Ovary (tissue), 9 donors: ENCODE data around the gene KIF2C. TPM values are rescaled to one million over a fixed set of nuclear protein-coding genes. Genes with fewer than 3 reads are reported as not detected.

ENCODE experiments used
- DNase-seq, 5 donors: peaks; one replicate each; pipeline ENCODE4 v3.0.0-alpha.2; 2019 to 2020
- H3K27ac ChIP-seq, 2 donors: fragments of 200-600 bp; one replicate each; pipeline versions ENCODE4 v1.5.1 to v1.8.0; 2019 to 2022
- H3K27me3 ChIP-seq: fragments of 200-600 bp; one replicate; pipeline ENCODE4 v1.8.0; 2022
- H3K36me3 ChIP-seq: fragments of 200-600 bp; sonication (generic); one replicate; pipeline ENCODE4 v1.5.1; 2019
- H3K4me1 ChIP-seq: one replicate; pipeline ENCODE4 v1.8.1; 2013; ENCODE audit warnings: mild to moderate bottlenecking, moderate library complexity; ENCODE audit not compliant: insufficient read depth
- H3K4me3 ChIP-seq: fragments of 200-600 bp; sonication (generic); one replicate; pipeline ENCODE4 v1.5.1; 2017
- H3K9me3 ChIP-seq, 2 donors: fragments of 200-600 bp in 1 of 2; sonication (generic) in 1 of 2; one replicate each; pipeline versions ENCODE4 v1.5.1 to v1.8.1; 2013 to 2019; ENCODE audit warnings: mild to moderate bottlenecking in 1 of 2, moderate library complexity in 1 of 2
- EP300 ChIP-seq: sonication (generic); formaldehyde crosslinking; IDR thresholded peaks from one replicate; pipeline ENCODE4 v1.6.1; 2017; ENCODE audit warnings: antibody characterized with exemption
- POLR2A ChIP-seq: fragments of 450-650 bp; IDR thresholded peaks from one replicate; pipeline ENCODE4 v1.6.1; 2017; ENCODE audit warnings: antibody characterized with exemption, mild to moderate bottlenecking, moderate library complexity
- WGBS, 3 donors: extraction: QIAGEN DNeasy Blood & Tissue Kit in 1 of 3; methylation state at CpG; one replicate each; pipeline versions ENCODE4 v1.1.5 to v1.1.7; 2013 to 2017; 5-methylcytosine and 5-hydroxymethylcytosine counted together
- intact Hi-C, 4 donors: fragments of 100-400 bp; cut with DNase I; formaldehyde crosslinking; loops; one replicate each; pipeline versions ENCODE4 v1.11.0 to v1.15.1; 2022 to 2023
- polyA plus RNA-seq, 2 donors: library from polyadenylated mRNA; stranded (reverse); fragments of 200-250 nt in 1 of 2; fragments of 350-450 nt in 1 of 2; fragmentation: Illumina TruSeq in 1 of 2; extraction: RNeasy Lipid Tissue Mini Kit (QIAGEN cat#74804) in 1 of 2; gene quantifications; one replicate each; pipeline ENCODE4 v1.2.3, GENCODE V29; 2013 to 2014
- total RNA-seq, 7 donors: library from RNA; depleted of rRNA in 2 of 7; stranded (reverse); fragments of >200 nt in 2 of 7; fragmentation: NEBNext Ultra II Directional in 3 of 7; extraction: Animal tissue kit (Norgen Biotek cat#: 25700) in 3 of 7; gene quantifications; one replicate each; pipeline versions ENCODE4 v1.1.0 to v1.2.4, GENCODE V29; 2016 to 2023
- TF ChIP-seq, protein P1 (sequence below), 3 donors: fragments of 450-650 bp in 2 of 3; fragments of 200-600 bp in 1 of 3; IDR thresholded peaks; one replicate each; pipeline versions ENCODE4 v1.5.1 to v1.8.0; 2016 to 2022; ENCODE audit warnings: antibody characterized with exemption in 3 of 3, mild to moderate bottlenecking in 1 of 3
- donor health status: DM: no; HTN: no; CAD: no; lungs with moderate emphysema.
- donor health status: DM: no; HTN: no; CAD: no.
- donor health status: Bipolar disorder and iron deficiency.
- donor health status: DM: yes; HTN: yes; CAD: no.
- donor health status: DM: no; HTN: no; CAD: no.
- donor health status: DM: yes; HTN: yes; CAD: no.

The KIF2C gene
- total and polyA plus RNA-seq, 9 donors: 0.23 to 1.5 (median 0.90) TPM

DNA sequence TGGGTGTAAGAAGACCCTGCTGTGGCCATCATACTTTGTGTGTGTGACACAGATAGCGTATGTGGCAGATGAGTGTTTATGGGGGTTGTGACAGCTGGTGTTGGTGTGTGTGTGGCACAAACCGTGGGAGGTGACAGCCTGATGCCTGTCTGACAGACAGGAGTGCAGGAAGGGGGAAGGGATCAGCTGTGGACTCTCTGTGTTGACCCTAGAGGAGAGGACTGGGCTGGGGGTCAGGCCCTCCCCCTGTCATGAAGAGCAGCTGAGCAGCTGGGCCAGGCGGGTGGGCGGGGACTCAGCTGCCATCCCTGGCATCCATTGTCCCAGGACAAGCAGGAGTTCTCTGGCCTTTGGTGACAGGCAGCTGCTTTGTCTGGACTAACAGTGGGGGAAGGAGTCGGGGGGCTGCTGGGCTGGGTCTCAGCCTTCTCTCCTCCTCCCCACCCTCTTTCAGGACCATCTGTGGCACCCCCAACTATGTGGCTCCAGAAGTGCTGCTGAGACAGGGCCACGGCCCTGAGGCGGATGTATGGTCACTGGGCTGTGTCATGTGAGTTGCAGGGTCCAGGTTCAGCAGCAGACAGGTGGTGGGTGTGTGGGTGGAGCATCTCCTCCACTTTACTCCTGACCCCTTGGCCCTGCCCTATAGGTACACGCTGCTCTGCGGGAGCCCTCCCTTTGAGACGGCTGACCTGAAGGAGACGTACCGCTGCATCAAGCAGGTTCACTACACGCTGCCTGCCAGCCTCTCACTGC lies 62.8 kb downstream of the KIF2C start:
- TF ChIP-seq, protein P1, sequence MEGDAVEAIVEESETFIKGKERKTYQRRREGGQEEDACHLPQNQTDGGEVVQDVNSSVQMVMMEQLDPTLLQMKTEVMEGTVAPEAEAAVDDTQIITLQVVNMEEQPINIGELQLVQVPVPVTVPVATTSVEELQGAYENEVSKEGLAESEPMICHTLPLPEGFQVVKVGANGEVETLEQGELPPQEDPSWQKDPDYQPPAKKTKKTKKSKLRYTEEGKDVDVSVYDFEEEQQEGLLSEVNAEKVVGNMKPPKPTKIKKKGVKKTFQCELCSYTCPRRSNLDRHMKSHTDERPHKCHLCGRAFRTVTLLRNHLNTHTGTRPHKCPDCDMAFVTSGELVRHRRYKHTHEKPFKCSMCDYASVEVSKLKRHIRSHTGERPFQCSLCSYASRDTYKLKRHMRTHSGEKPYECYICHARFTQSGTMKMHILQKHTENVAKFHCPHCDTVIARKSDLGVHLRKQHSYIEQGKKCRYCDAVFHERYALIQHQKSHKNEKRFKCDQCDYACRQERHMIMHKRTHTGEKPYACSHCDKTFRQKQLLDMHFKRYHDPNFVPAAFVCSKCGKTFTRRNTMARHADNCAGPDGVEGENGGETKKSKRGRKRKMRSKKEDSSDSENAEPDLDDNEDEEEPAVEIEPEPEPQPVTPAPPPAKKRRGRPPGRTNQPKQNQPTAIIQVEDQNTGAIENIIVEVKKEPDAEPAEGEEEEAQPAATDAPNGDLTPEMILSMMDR (IDR thresholded peaks at IDR 0.05): no peak
- TF ChIP-seq EP300: no peak
- no peak for TF ChIP-seq POLR2A
- intact Hi-C loops: loop anchor here in 1 of 4 donors (10.0 kb wide), 1 partner anchor 502 kb away; no protein-coding TSS in a partner anchor
- H3K4me1 ChIP-seq: peaks cover 25% of the 10 kb centered on the region
- H3K36me3 ChIP-seq: no peaks in the 10 kb centered on the region
- H3K9me3 ChIP-seq: no peaks in the 10 kb centered on the region
- H3K4me3 ChIP-seq: no peak overlapping the region
- peak in 3 of 5 donors; percentile 38 to 52 (median 40) for DNase-seq
- no peaks in the 10 kb centered on the region for H3K27me3 ChIP-seq
- WGBS, 3 donors: 82 to 86% (median 84%) methylated on average over 13 of the region's 13 CpGs
- H3K27ac ChIP-seq: no peak overlapping the region

DNA sequence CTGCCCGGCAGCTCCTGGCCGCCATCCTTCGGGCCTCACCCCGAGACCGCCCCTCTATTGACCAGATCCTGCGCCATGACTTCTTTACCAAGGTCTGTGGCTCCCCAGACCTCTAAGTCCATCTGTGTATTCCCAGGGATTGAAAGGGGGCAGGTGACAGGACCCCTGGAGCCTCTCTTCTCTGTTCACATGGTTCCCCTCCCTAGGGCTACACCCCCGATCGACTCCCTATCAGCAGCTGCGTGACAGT lies 63.4 kb downstream of the KIF2C start:
- H3K27me3 ChIP-seq: no peaks in the 10 kb centered on the region
- no peaks in the 10 kb centered on the region for H3K9me3 ChIP-seq
- no peak for DNase-seq
- peaks cover 27% of the 10 kb centered on the region for H3K4me1 ChIP-seq
- H3K36me3 ChIP-seq: no peaks in the 10 kb centered on the region
- WGBS, 3 donors: 88 to 90% (median 88%) methylated on average over 9 of the region's 9 CpGs
- no peak overlapping the region for H3K27ac ChIP-seq
- TF ChIP-seq EP300 (no peak), POLR2A (no peak)
- TF ChIP-seq, protein P1 (IDR thresholded peaks at IDR 0.05): no peak
- intact Hi-C loops: loop anchor here in 1 of 4 donors (10.0 kb wide), 1 partner anchor 502 kb away; no protein-coding TSS in a partner anchor
- H3K4me3 ChIP-seq: no peak overlapping the region

DNA sequence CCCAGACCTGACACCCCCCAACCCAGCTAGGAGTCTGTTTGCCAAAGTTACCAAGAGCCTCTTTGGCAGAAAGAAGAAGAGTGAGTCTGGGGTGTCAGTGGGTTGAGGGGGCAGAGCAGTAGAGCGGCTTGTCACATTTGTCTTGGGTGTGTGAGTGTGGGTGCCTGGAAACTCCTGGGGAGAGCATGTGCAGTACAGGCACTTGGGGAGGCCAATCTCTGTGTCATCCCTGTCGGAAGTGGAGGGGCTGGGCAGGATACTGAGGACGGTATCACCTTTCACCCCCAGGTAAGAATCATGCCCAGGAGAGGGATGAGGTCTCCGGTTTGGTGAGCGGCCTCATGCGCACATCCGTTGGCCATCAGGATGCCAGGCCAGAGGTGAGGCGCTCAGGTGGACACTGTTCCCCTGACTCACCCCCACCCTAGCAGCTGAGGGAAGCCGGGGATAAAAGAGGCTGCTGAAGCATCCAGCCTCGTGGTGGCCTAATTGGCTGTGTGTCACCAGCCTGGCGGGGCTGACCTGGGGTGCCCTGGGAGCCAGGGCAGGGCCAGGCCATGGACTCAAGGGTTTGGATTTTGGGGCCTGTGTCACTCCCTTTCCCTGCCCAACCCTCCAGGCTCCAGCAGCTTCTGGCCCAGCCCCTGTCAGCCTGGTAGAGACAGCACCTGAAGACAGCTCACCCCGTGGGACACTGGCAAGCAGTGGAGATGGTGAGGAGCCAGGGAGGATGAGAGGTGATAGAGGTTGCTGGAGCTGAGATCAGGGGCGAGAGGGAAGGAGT lies 63.9 kb downstream of the KIF2C start:
- WGBS, 3 donors: 87 to 90% (median 88%) methylated on average over 13 of the region's 13 CpGs
- intact Hi-C loops: loop anchor here in 1 of 4 donors (10.0 kb wide), 1 partner anchor 501 kb away; no protein-coding TSS in a partner anchor
- Histone ChIP-seq H3K9me3 (no peaks in the 10 kb centered on the region), H3K4me1 (peaks cover 30% of the 10 kb centered on the region), H3K27me3 (no peaks in the 10 kb centered on the region), H3K27ac (no peak overlapping the region), H3K4me3 (no peak overlapping the region), H3K36me3 (no peaks in the 10 kb centered on the region)
- DNase-seq: peak in 4 of 5 donors; percentile 33 to 39 (median 35)
- TF ChIP-seq, protein P1 (IDR thresholded peaks at IDR 0.05): no peak
- TF ChIP-seq POLR2A (no peak), EP300 (no peak)

DNA sequence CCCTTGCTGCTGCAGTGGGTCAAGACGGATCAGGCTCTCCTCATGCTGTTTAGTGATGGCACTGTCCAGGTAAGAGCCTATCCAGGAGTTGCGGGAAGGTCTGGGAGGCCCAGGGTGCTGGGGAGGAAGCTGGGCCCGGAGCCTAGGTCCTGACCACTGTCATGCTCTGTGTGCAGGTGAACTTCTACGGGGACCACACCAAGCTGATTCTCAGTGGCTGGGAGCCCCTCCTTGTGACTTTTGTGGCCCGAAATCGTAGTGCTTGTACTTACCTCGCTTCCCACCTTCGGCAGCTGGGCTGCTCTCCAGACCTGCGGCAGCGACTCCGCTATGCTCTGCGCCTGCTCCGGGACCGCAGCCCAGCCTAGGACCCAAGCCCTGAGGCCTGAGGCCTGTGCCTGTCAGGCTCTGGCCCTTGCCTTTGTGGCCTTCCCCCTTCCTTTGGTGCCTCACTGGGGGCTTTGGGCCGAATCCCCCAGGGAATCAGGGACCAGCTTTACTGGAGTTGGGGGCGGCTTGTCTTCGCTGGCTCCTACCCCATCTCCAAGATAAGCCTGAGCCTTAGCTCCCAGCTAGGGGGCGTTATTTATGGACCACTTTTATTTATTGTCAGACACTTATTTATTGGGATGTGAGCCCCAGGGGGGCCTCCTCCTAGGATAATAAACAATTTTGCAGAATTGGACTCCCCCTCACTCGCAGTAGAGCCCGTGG lies 65.8 kb downstream of the KIF2C start:
- DNase-seq: peak in 4 of 5 donors; percentile 39 to 50 (median 44)
- intact Hi-C loops: loop anchor here in 1 of 4 donors (10.0 kb wide), 1 partner anchor 499 kb away; no protein-coding TSS in a partner anchor
- Histone ChIP-seq H3K27ac (peak overlapping the region; percentile 58 to 100), H3K4me1 (peaks cover 49% of the 10 kb centered on the region), H3K4me3 (no peak overlapping the region), H3K9me3 (no peaks in the 10 kb centered on the region), H3K36me3 (no peaks in the 10 kb centered on the region), H3K27me3 (no peaks in the 10 kb centered on the region)
- TF ChIP-seq, protein P1 (IDR thresholded peaks at IDR 0.05): no peak
- TF ChIP-seq POLR2A: no peak
- no peak for TF ChIP-seq EP300
- 87% methylated on average over 20 of the region's 20 CpGs for WGBS, 3 donors
